NCI-H524 treated with DMSO at 0.1 percent for 48 hours (cell line): ENCODE results near the gene DLEC1.

Experiments
- DNase-seq: peaks from one replicate; lab custom pipeline; 2025; lab: John Stamatoyannopoulos, UW

The DLEC1 gene

GRCh38 chr3:38000965-38001455 lies 38.0 kb upstream of the DLEC1 start:
- no peak for DNase-seq

- DNase-seq = no peak
Measured at GRCh38 chr3:38001456-38002081, 37.4 kb upstream of the DLEC1 start.

GRCh38 chr3:38002291-38002876 lies 36.6 kb upstream of the DLEC1 start:
- no peak for DNase-seq

- no peak for DNase-seq
Measured at GRCh38 chr3:38002940-38003339, 36.1 kb upstream of the DLEC1 start.

GRCh38 chr3:38003371-38003816 lies 35.6 kb upstream of the DLEC1 start:
- no peak for DNase-seq

- no peak for DNase-seq
Measured at GRCh38 chr3:38003817-38004414, 35.1 kb upstream of the DLEC1 start.

GRCh38 chr3:38004415-38005075 lies 34.5 kb upstream of the DLEC1 start:
- DNase-seq = peak; percentile 18

- no peak for DNase-seq
Measured at GRCh38 chr3:38005076-38006020, 33.7 kb upstream of the DLEC1 start.

- DNase-seq = no peak
Measured at GRCh38 chr3:38006031-38006430, 33.0 kb upstream of the DLEC1 start.

GRCh38 chr3:38006445-38006995 lies 32.5 kb upstream of the DLEC1 start:
- no peak for DNase-seq

- no peak for DNase-seq
Measured at GRCh38 chr3:38007754-38008090, 31.3 kb upstream of the DLEC1 start.

- no peak for DNase-seq
Measured at GRCh38 chr3:38008191-38008701, 30.8 kb upstream of the DLEC1 start.

GRCh38 chr3:38008971-38009580 lies 29.9 kb upstream of the DLEC1 start:
- no peak for DNase-seq

GRCh38 chr3:38009807-38010591 lies 29.0 kb upstream of the DLEC1 start:
- DNase-seq = no peak

- no peak for DNase-seq
Measured at GRCh38 chr3:38011111-38011510, 27.9 kb upstream of the DLEC1 start.

GRCh38 chr3:38015485-38015884 lies 23.5 kb upstream of the DLEC1 start:
- DNase-seq = no peak

- DNase-seq = no peak
Measured at GRCh38 chr3:38015984-38016383, 23.0 kb upstream of the DLEC1 start.

- DNase-seq = no peak
Measured at GRCh38 chr3:38016410-38016809, 22.6 kb upstream of the DLEC1 start.

- DNase-seq = no peak
Measured at GRCh38 chr3:38016847-38017444, 22.1 kb upstream of the DLEC1 start.
